ENCODE data around the gene PCDHB16.
"Not testable (repeated sequence)": the region's sequence is repeated elsewhere in the genome, so short reads cannot be mapped to it uniquely, and the experiment has no call there.

GRCh38 chr5:141179876-141180275 lies 2.3 kb upstream of the PCDHB16 start:
- TF ChIP-seq, protein P1, sequence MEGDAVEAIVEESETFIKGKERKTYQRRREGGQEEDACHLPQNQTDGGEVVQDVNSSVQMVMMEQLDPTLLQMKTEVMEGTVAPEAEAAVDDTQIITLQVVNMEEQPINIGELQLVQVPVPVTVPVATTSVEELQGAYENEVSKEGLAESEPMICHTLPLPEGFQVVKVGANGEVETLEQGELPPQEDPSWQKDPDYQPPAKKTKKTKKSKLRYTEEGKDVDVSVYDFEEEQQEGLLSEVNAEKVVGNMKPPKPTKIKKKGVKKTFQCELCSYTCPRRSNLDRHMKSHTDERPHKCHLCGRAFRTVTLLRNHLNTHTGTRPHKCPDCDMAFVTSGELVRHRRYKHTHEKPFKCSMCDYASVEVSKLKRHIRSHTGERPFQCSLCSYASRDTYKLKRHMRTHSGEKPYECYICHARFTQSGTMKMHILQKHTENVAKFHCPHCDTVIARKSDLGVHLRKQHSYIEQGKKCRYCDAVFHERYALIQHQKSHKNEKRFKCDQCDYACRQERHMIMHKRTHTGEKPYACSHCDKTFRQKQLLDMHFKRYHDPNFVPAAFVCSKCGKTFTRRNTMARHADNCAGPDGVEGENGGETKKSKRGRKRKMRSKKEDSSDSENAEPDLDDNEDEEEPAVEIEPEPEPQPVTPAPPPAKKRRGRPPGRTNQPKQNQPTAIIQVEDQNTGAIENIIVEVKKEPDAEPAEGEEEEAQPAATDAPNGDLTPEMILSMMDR (tag by site-specific recombination; IDR thresholded peaks at IDR 0.05) = not testable (repeated sequence)
- TF ChIP-seq, protein P2, sequence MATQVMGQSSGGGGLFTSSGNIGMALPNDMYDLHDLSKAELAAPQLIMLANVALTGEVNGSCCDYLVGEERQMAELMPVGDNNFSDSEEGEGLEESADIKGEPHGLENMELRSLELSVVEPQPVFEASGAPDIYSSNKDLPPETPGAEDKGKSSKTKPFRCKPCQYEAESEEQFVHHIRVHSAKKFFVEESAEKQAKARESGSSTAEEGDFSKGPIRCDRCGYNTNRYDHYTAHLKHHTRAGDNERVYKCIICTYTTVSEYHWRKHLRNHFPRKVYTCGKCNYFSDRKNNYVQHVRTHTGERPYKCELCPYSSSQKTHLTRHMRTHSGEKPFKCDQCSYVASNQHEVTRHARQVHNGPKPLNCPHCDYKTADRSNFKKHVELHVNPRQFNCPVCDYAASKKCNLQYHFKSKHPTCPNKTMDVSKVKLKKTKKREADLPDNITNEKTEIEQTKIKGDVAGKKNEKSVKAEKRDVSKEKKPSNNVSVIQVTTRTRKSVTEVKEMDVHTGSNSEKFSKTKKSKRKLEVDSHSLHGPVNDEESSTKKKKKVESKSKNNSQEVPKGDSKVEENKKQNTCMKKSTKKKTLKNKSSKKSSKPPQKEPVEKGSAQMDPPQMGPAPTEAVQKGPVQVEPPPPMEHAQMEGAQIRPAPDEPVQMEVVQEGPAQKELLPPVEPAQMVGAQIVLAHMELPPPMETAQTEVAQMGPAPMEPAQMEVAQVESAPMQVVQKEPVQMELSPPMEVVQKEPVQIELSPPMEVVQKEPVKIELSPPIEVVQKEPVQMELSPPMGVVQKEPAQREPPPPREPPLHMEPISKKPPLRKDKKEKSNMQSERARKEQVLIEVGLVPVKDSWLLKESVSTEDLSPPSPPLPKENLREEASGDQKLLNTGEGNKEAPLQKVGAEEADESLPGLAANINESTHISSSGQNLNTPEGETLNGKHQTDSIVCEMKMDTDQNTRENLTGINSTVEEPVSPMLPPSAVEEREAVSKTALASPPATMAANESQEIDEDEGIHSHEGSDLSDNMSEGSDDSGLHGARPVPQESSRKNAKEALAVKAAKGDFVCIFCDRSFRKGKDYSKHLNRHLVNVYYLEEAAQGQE (tag by site-specific recombination; IDR thresholded peaks at IDR 0.05) = not testable (repeated sequence)
- TF ChIP-seq ZBTB7A (tag by site-specific recombination; IDR thresholded peaks at IDR 0.05; ENCODE audit: low read depth); ZBTB21 (tag by site-specific recombination; IDR thresholded peaks at IDR 0.05); ZNF214 (tag by site-specific recombination; IDR thresholded peaks at IDR 0.05; ENCODE audit: borderline replicate concordance); ZNF404 (tag by site-specific recombination; IDR thresholded peaks at IDR 0.05); FEZF1 (tag by site-specific recombination; IDR thresholded peaks at IDR 0.05); ZNF449 (tag by site-specific recombination; IDR thresholded peaks at IDR 0.05); ZBTB17 (tag by site-specific recombination; IDR thresholded peaks at IDR 0.05); ZNF311 (tag by site-specific recombination; IDR thresholded peaks at IDR 0.05; ENCODE audit: borderline replicate concordance): not testable (repeated sequence)
- TF ChIP-seq, protein P3, sequence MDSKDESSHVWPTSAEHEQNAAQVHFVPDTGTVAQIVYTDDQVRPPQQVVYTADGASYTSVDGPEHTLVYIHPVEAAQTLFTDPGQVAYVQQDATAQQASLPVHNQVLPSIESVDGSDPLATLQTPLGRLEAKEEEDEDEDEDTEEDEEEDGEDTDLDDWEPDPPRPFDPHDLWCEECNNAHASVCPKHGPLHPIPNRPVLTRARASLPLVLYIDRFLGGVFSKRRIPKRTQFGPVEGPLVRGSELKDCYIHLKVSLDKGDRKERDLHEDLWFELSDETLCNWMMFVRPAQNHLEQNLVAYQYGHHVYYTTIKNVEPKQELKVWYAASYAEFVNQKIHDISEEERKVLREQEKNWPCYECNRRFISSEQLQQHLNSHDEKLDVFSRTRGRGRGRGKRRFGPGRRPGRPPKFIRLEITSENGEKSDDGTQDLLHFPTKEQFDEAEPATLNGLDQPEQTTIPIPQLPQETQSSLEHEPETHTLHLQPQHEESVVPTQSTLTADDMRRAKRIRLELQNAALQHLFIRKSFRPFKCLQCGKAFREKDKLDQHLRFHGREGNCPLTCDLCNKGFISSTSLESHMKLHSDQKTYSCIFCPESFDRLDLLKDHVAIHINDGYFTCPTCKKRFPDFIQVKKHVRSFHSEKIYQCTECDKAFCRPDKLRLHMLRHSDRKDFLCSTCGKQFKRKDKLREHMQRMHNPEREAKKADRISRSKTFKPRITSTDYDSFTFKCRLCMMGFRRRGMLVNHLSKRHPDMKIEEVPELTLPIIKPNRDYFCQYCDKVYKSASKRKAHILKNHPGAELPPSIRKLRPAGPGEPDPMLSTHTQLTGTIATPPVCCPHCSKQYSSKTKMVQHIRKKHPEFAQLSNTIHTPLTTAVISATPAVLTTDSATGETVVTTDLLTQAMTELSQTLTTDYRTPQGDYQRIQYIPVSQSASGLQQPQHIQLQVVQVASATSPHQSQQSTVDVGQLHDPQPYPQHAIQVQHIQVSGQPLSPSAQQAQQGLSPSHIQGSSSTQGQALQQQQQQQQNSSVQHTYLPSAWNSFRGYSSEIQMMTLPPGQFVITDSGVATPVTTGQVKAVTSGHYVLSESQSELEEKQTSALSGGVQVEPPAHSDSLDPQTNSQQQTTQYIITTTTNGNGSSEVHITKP (tag by site-specific recombination; IDR thresholded peaks at IDR 0.05) = not testable (repeated sequence)
- TF ChIP-seq, protein P4, sequence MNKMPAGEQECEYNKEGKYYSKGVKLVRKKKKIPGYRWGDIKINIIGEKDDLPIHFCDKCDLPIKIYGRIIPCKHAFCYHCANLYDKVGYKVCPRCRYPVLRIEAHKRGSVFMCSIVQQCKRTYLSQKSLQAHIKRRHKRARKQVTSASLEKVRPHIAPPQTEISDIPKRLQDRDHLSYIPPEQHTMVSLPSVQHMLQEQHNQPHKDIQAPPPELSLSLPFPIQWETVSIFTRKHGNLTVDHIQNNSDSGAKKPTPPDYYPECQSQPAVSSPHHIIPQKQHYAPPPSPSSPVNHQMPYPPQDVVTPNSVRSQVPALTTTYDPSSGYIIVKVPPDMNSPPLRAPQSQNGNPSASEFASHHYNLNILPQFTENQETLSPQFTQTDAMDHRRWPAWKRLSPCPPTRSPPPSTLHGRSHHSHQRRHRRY (tag by site-specific recombination; IDR thresholded peaks at IDR 0.05) = not testable (repeated sequence)
